ENCODE results near the gene JAKMIP2.

JAKMIP2 gene

DNA sequence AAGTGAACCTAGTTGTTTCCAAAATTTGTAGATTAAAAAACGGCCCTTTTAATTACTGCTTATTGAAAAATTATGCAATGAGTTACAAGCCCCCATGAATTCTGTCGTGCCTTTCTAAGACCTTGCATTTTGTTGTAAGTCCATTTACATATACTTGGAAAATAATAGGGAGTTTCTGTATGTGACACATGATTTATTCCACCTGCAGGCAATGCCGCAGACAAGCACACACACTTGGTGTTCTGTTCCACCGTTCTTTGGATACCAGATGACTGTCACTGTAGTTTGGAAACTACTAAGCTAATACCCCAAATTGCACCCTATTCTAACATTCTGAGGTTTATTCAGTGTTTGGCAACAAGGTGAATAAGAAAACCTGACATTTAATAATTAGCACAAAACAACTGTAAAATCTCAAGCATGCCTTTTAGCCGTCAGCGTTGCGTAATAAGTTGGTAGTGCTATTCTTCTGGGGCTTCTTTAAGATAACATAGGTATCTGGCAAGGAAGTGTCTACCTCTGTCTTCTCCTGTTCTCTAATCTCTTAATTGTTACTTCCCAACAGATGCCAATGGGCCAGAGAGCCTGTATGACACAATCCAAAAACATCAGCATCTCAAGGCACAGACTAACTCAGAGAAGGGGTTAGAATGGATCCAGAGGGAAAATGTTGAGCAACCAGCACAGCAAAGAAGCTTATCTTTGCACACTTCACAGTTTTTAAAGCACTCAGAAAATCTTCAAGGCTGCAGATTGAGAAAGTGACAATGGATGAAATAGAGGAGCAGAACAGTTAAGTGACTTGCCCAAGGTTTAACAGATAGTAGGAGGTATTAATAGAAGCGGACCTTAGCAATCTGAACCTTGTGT, 224.4 kb downstream of the JAKMIP2 start:
- TF ChIP-seq TCF12 (IDR thresholded peaks at IDR 0.05; ENCODE audit: low read depth) (no peak), RAD21 (IDR thresholded peaks at IDR 0.05; ENCODE audit: low read depth) (no peak), CREB1 (IDR thresholded peaks at IDR 0.05; ENCODE audit: low read depth) (no peak), NFIC (IDR thresholded peaks at IDR 0.05) (no peak), MAX (IDR thresholded peaks at IDR 0.05) (no peak), YY1 (IDR thresholded peaks at IDR 0.05; ENCODE audit: low read depth) (no peak), EGR1 (IDR thresholded peaks at IDR 0.05) (no peak), TEAD4 (IDR thresholded peaks at IDR 0.05) (no peak), ZBTB7A (IDR thresholded peaks at IDR 0.05; ENCODE audit: low read depth) (no peak), CEBPB (IDR thresholded peaks at IDR 0.05) (no peak), EP300 (IDR thresholded peaks at IDR 0.05; ENCODE audit: borderline replicate concordance) (no peak), TAF1 (IDR thresholded peaks at IDR 0.05; ENCODE audit: low read depth) (no peak), FOXM1 (IDR thresholded peaks at IDR 0.05; ENCODE audit: borderline replicate concordance, low read depth) (no peak)
- TF ChIP-seq, protein P1, sequence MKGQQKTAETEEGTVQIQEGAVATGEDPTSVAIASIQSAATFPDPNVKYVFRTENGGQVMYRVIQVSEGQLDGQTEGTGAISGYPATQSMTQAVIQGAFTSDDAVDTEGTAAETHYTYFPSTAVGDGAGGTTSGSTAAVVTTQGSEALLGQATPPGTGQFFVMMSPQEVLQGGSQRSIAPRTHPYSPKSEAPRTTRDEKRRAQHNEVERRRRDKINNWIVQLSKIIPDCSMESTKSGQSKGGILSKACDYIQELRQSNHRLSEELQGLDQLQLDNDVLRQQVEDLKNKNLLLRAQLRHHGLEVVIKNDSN (IDR thresholded peaks at IDR 0.05): no peak
- TF ChIP-seq, protein P2, sequence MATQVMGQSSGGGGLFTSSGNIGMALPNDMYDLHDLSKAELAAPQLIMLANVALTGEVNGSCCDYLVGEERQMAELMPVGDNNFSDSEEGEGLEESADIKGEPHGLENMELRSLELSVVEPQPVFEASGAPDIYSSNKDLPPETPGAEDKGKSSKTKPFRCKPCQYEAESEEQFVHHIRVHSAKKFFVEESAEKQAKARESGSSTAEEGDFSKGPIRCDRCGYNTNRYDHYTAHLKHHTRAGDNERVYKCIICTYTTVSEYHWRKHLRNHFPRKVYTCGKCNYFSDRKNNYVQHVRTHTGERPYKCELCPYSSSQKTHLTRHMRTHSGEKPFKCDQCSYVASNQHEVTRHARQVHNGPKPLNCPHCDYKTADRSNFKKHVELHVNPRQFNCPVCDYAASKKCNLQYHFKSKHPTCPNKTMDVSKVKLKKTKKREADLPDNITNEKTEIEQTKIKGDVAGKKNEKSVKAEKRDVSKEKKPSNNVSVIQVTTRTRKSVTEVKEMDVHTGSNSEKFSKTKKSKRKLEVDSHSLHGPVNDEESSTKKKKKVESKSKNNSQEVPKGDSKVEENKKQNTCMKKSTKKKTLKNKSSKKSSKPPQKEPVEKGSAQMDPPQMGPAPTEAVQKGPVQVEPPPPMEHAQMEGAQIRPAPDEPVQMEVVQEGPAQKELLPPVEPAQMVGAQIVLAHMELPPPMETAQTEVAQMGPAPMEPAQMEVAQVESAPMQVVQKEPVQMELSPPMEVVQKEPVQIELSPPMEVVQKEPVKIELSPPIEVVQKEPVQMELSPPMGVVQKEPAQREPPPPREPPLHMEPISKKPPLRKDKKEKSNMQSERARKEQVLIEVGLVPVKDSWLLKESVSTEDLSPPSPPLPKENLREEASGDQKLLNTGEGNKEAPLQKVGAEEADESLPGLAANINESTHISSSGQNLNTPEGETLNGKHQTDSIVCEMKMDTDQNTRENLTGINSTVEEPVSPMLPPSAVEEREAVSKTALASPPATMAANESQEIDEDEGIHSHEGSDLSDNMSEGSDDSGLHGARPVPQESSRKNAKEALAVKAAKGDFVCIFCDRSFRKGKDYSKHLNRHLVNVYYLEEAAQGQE (IDR thresholded peaks at IDR 0.05; ENCODE audit: low read depth): no peak

DNA sequence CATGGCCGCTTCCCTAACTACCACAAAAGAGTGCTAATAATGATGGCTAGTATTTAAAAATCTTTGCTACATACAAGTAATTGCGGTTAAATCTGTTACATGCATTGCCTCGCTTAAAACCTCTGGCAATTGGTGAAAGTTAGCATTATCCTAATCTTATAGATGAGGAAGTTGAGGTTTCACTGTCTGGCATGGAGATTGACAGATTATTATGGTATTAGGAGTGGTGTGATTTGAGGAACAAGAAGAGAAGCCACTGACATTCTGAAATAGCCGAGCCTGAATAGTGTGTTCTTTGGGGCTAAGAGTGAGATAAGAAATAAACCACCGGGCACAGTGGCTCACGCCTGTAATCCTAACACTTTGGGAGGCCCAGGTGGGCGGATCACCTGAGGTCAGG, 227.4 kb downstream of the JAKMIP2 start:
- TF ChIP-seq YY1 (IDR thresholded peaks at IDR 0.05; ENCODE audit: low read depth): no peak
- TF ChIP-seq CEBPB (IDR thresholded peaks at IDR 0.05): no peak
- TF ChIP-seq ZBTB7A (IDR thresholded peaks at IDR 0.05; ENCODE audit: low read depth): no peak
- no peak for TF ChIP-seq EGR1 (IDR thresholded peaks at IDR 0.05)
- TF ChIP-seq TAF1 (IDR thresholded peaks at IDR 0.05; ENCODE audit: low read depth): no peak
- TF ChIP-seq TCF12 (IDR thresholded peaks at IDR 0.05; ENCODE audit: low read depth): no peak
- no peak for TF ChIP-seq CREB1 (IDR thresholded peaks at IDR 0.05; ENCODE audit: low read depth)
- TF ChIP-seq, protein P2 (IDR thresholded peaks at IDR 0.05; ENCODE audit: low read depth): no peak
- TF ChIP-seq, protein P1 (IDR thresholded peaks at IDR 0.05): no peak
- TF ChIP-seq NFIC (IDR thresholded peaks at IDR 0.05): no peak
- TF ChIP-seq MAX (IDR thresholded peaks at IDR 0.05): no peak
- no peak for TF ChIP-seq FOXM1 (IDR thresholded peaks at IDR 0.05; ENCODE audit: borderline replicate concordance, low read depth)
- TF ChIP-seq EP300 (IDR thresholded peaks at IDR 0.05; ENCODE audit: borderline replicate concordance): no peak
- no peak for TF ChIP-seq RAD21 (IDR thresholded peaks at IDR 0.05; ENCODE audit: low read depth)
- TF ChIP-seq TEAD4 (IDR thresholded peaks at IDR 0.05): no peak

DNA sequence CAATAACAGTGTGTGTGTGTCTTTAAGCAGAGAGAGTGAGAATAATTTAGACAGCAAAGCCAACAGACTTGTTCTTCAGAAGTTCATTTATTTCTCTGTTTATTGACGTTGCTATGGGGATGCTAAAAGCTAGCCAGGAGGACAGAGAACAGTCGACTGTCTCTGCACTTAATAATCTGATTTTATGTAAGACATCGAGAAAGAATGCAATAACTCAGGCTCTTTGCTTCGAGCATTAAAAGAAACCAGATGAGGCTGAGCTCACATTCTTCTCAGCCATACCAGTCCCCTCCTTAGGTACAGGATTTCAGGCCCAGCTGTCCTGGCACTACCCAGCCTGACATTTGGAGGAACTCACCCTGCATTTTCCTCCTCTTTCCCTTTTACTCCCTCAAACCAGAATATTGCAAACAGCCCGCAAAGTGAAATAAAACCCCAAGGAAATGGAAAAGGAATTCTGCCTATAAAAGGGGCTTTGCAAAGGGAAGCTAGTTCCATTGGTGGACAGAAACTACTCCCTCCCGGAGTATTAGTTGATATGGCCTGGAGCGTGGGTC, 228.2 kb downstream of the JAKMIP2 start:
- TF ChIP-seq CREB1 (IDR thresholded peaks at IDR 0.05; ENCODE audit: low read depth) (no peak), TEAD4 (IDR thresholded peaks at IDR 0.05) (no peak), YY1 (IDR thresholded peaks at IDR 0.05; ENCODE audit: low read depth) (no peak), EGR1 (IDR thresholded peaks at IDR 0.05) (no peak), FOXM1 (IDR thresholded peaks at IDR 0.05; ENCODE audit: borderline replicate concordance, low read depth) (no peak), RAD21 (IDR thresholded peaks at IDR 0.05; ENCODE audit: low read depth) (no peak)
- TF ChIP-seq, protein P2 (IDR thresholded peaks at IDR 0.05; ENCODE audit: low read depth): no peak

GRCh38 chr5:147552897-147553296, 229.6 kb downstream of the JAKMIP2 start:
- TF ChIP-seq TEAD4 (IDR thresholded peaks at IDR 0.05) (no peak), NFIC (IDR thresholded peaks at IDR 0.05) (no peak), CREB1 (IDR thresholded peaks at IDR 0.05; ENCODE audit: low read depth) (no peak), RAD21 (IDR thresholded peaks at IDR 0.05; ENCODE audit: low read depth) (no peak), FOXM1 (IDR thresholded peaks at IDR 0.05; ENCODE audit: borderline replicate concordance, low read depth) (no peak), MAX (IDR thresholded peaks at IDR 0.05) (no peak), YY1 (IDR thresholded peaks at IDR 0.05; ENCODE audit: low read depth) (no peak), TAF1 (IDR thresholded peaks at IDR 0.05; ENCODE audit: low read depth) (no peak), TCF12 (IDR thresholded peaks at IDR 0.05; ENCODE audit: low read depth) (no peak), ZBTB7A (IDR thresholded peaks at IDR 0.05; ENCODE audit: low read depth) (no peak), CEBPB (IDR thresholded peaks at IDR 0.05) (no peak), EGR1 (IDR thresholded peaks at IDR 0.05) (no peak), EP300 (IDR thresholded peaks at IDR 0.05; ENCODE audit: borderline replicate concordance) (no peak)
- TF ChIP-seq, protein P1 (IDR thresholded peaks at IDR 0.05): no peak
- TF ChIP-seq, protein P2 (IDR thresholded peaks at IDR 0.05; ENCODE audit: low read depth): no peak

Data from Ishikawa (cell line).